Left ventricle myocardium inferior (tissue), 1 donor: ENCODE data around the gene SHFL. TPM values are rescaled to one million over a fixed set of nuclear protein-coding genes. Genes with fewer than 3 reads are reported as not detected.

Experiments
- DNase-seq: peaks from one replicate; pipeline ENCODE4 v3.0.0-alpha.2; 2020
- H3K27ac ChIP-seq: fragments of 200-600 bp; replicated peaks from 2 replicates; pipeline ENCODE4 v1.8.0; 2021
- H3K27me3 ChIP-seq: fragments of 200-600 bp; 2 replicates; pipeline ENCODE4 v1.8.0; 2021; ENCODE audit warnings: low read depth
- H3K36me3 ChIP-seq: fragments of 200-600 bp; 2 replicates; pipeline ENCODE4 v1.8.0; 2021
- H3K4me1 ChIP-seq: fragments of 200-600 bp; 2 replicates; pipeline ENCODE4 v1.8.0; 2021
- H3K4me3 ChIP-seq: fragments of 200-600 bp; 2 replicates; pipeline ENCODE4 v1.8.0; 2021; ENCODE audit warnings: mild to moderate bottlenecking, moderate library complexity
- H3K9me3 ChIP-seq: fragments of 200-600 bp; replicated peaks from 2 replicates; pipeline ENCODE4 v1.8.0; 2021
- intact Hi-C: fragments of 100-400 bp; cut with micrococcal nuclease; formaldehyde crosslinking; loops from one replicate; pipeline ENCODE4 v1.11.0; 2022
- total RNA-seq: library from RNA; stranded (reverse); fragmentation: NEBNext Ultra II Directional; extraction: Animal tissue kit (Norgen Biotek cat#: 25700); gene quantifications from one replicate; pipeline ENCODE4 v1.2.1, GENCODE V29; 2021
- TF ChIP-seq, protein P1 (sequence below): fragments of 200-600 bp; IDR thresholded peaks from 2 replicates; pipeline ENCODE4 v1.8.0; 2021; ENCODE audit warnings: antibody characterized with exemption, mild to moderate bottlenecking, borderline replicate concordance
- donor health status: DM: no; HTN: yes; CAD: no; lungs with severe emphysema.

SHFL gene
- total RNA-seq, 1 donor from 2014 or later: 9.1 TPM

DNA sequence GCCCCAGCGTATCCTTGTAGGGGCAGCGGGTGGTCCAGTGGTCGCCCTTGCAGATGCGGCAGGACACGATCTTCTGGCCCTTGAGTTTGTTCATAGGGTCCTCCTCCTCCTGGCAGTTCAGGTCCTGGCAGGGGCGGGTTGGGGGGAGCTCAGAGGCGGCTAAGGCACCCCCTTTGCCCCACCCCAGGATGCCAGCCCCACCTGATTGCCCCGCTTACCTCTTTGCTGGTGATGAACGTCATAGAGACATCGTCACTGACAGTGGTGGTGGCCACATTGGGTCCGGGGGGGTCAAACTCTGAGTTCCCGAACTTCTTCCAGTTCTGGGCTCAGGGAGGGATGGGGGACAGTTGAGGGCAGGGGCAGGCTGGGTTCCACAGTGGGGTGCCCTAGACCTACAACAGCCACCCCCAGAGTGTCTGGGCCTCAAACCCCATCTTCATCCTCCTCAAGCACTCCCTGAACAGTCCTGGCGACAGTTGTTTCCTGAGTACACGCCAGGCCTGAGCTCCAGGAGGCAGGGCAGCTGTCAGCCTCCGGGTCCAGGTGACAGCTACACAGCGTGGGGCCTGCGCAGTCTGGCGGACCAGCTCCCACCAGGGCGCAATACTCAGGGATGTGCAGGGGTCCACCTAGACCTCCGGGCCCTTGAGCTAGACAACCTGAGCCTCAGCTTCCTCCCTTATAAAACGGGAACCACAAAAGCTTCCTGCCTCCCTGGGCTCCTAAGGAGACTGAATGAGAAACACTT, 30.9 kb downstream of the SHFL start:
- intact Hi-C loops: no loop called here

DNA sequence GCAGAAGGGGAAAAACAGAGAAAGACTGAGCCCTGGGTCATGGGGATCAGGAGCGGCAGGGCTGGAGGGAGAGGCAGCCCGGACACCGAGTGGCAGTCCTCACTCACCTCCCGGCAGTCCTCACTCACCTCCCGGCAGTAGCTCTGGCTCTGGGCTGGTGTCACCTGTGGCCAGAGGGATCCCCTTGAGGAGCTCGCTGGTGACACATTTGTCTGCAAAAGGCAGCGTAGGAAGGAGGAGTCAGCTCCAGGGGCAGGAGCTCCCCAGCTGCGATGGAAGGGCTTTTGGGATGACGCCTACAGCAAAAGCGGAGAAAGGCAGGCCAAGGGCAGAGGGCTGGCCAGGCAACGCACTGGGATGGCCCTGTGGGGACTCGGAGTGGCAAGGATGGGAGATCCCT, 32.8 kb downstream of the SHFL start:
- H3K27ac ChIP-seq: peak overlapping the region; percentile 72
- H3K27me3 ChIP-seq: no peaks in the 10 kb centered on the region
- TF ChIP-seq, protein P1, sequence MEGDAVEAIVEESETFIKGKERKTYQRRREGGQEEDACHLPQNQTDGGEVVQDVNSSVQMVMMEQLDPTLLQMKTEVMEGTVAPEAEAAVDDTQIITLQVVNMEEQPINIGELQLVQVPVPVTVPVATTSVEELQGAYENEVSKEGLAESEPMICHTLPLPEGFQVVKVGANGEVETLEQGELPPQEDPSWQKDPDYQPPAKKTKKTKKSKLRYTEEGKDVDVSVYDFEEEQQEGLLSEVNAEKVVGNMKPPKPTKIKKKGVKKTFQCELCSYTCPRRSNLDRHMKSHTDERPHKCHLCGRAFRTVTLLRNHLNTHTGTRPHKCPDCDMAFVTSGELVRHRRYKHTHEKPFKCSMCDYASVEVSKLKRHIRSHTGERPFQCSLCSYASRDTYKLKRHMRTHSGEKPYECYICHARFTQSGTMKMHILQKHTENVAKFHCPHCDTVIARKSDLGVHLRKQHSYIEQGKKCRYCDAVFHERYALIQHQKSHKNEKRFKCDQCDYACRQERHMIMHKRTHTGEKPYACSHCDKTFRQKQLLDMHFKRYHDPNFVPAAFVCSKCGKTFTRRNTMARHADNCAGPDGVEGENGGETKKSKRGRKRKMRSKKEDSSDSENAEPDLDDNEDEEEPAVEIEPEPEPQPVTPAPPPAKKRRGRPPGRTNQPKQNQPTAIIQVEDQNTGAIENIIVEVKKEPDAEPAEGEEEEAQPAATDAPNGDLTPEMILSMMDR: no peak
- H3K4me1 ChIP-seq: peaks cover 34% of the 10 kb centered on the region
- no peaks in the 10 kb centered on the region for H3K9me3 ChIP-seq
- DNase-seq: no peak
- intact Hi-C loops: no loop called here
- H3K4me3 ChIP-seq: peak overlapping the region; percentile 84
- peaks cover 41% of the 10 kb centered on the region for H3K36me3 ChIP-seq

More for the DNA sequence above, 30.9 kb downstream of the SHFL start:
- no peaks in the 10 kb centered on the region for H3K27me3 ChIP-seq
- no peak overlapping the region for H3K4me3 ChIP-seq
- H3K9me3 ChIP-seq: no peaks in the 10 kb centered on the region
- no peak overlapping the region for H3K27ac ChIP-seq
- no peak for DNase-seq
- peaks cover 41% of the 10 kb centered on the region for H3K36me3 ChIP-seq
- H3K4me1 ChIP-seq: peaks cover 40% of the 10 kb centered on the region
- TF ChIP-seq, protein P1: no peak

DNA sequence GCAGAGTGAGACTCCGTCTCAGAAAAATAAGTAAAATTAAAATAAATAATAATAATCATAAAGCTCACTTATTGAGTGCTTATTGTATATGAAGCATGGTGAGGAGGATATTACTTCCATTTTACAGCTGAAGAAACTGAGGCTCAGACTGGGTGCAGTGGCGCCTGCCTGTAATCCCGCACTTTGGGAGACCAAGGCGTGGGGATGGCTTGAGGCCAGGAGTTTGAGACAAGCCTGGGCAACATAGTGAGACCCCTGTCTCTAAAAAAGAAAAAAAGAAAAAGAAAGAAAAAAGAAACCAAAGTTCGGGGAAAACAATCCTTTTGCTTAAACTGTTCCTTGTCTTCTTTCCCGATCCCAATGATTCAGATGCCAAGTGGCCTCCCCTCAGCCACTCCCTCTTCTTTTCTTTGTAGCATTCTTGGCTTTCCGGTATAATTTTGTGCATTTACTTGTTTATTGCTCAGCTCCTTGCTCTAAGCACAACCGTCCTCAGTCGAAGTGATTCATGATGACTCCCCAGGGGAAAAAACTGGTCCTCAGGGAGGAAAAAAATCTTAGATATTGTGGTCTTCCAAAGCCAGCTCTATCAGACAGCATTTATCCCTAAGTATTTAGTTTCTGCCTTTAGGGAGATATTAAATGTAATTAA, 34.5 kb downstream of the SHFL start:
- TF ChIP-seq, protein P1: no peak
- H3K36me3 ChIP-seq: peaks cover 32% of the 10 kb centered on the region
- peak overlapping the region; percentile 72 for H3K27ac ChIP-seq
- intact Hi-C loops: no loop called here
- H3K27me3 ChIP-seq: no peaks in the 10 kb centered on the region
- H3K4me1 ChIP-seq: peaks cover 34% of the 10 kb centered on the region
- peaks cover 4% of the 10 kb centered on the region for H3K9me3 ChIP-seq
- DNase-seq: no peak
- H3K4me3 ChIP-seq: peak overlapping the region; percentile 35

DNA sequence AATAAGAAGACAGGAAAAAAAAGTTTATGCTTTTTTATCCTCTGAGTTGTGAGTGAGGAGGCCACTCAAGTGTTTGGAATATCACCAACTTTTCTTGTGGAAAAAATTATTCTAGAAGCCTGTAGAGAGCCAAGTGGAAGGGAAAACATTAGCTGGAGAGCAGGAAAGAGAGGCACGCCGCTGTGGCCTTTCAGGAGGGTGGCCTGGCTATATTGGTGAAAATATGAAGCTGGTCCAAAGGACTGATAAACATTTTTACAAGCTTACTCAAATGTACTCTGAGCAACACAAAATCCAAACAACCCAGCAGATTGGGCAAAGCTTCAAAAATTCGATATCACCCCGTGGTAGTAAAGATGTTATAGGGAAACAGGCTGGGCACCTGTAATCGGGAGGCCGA, 35.9 kb downstream of the SHFL start:
- intact Hi-C loops: no loop called here
- TF ChIP-seq, protein P1: no peak
- Histone ChIP-seq H3K4me3 (no peak overlapping the region), H3K27ac (no peak overlapping the region), H3K9me3 (peaks cover 4% of the 10 kb centered on the region), H3K27me3 (no peaks in the 10 kb centered on the region), H3K36me3 (peaks cover 22% of the 10 kb centered on the region), H3K4me1 (peaks cover 24% of the 10 kb centered on the region)
- no peak for DNase-seq

DNA sequence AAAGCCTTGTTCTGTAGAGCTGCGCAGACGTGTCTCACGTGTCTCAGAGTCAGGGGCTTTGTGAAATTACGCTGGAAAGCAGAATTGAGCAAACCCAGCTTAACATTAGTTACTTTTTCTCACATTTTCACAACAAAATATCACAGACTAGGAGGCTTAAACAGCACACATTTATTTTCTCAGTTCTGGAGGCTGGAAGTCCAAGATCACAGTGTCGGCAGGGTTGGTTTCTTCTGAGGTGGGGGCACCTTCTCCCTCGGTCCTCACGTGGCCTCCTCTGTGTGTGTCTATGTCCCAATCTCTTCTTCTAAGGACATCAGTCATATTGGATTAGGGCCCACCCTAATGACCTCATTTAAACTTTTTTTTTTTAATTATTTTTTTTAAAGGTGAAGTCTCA, 38.3 kb downstream of the SHFL start:
- Histone ChIP-seq H3K27ac (no peak overlapping the region), H3K4me3 (no peak overlapping the region), H3K9me3 (peaks cover 4% of the 10 kb centered on the region), H3K36me3 (peaks cover 7% of the 10 kb centered on the region), H3K27me3 (no peaks in the 10 kb centered on the region), H3K4me1 (peaks cover 9% of the 10 kb centered on the region)
- intact Hi-C loops: no loop called here
- no peak for DNase-seq
- TF ChIP-seq, protein P1: no peak
